Left lobe of liver (tissue), 2 donors: Measurements from ENCODE around the gene SLC18A3. TPM values are rescaled to one million over a fixed set of nuclear protein-coding genes. Genes with fewer than 3 reads are reported as not detected.

Experiments
- ATAC-seq: fragments of 200-7000 bp; cut with Tn5 transposase; one replicate; pipeline ENCODE4 v1.9.1; 2020; ENCODE audit warnings: mild to moderate bottlenecking, moderate library complexity
- DNase-seq: peaks from one replicate; pipeline ENCODE4 v3.0.0-alpha.2; 2020; ENCODE audit warnings: low spot score
- total RNA-seq: library from RNA; stranded (reverse); gene quantifications from one replicate; pipeline ENCODE4 v1.2.1, GENCODE V29; 2021
- donor health status: DM: no; HTN: no; CAD: no; lungs with moderate emphysema.
- donor health status: DM: no; HTN: yes; CAD: no.

The SLC18A3 gene
- total RNA-seq, result not detected

- ATAC-seq (no peak), DNase-seq (no peak)
These were observed at the start of gene SLC18A3 for GRCh38 chr10:49610114-49610457. SLC18A3 (plus strand) TSS chr10:49610310; CDS start chr10:49610741, 431 bp downstream.

GRCh38 chr10:49560526-49560925, 49.6 kb upstream of the SLC18A3 start:
- DNase-seq, result no peak
- no peak for ATAC-seq

GRCh38 chr10:49562893-49563292, 47.2 kb upstream of the SLC18A3 start:
- ATAC-seq, result no peak

GRCh38 chr10:49564461-49565009, 45.6 kb upstream of the SLC18A3 start:
- DNase-seq (no peak), ATAC-seq (no peak)

More at GRCh38 chr10:49562893-49563292, 47.2 kb upstream of the SLC18A3 start:
- no peak for DNase-seq

- ATAC-seq, result no peak
These were observed 42.3 kb upstream of the SLC18A3 start for GRCh38 chr10:49567810-49568209.

GRCh38 chr10:49568235-49568634, 41.9 kb upstream of the SLC18A3 start:
- ATAC-seq, result no peak
- no peak for DNase-seq

More at GRCh38 chr10:49567810-49568209, 42.3 kb upstream of the SLC18A3 start:
- DNase-seq, result no peak

- no peak for DNase-seq
- no peak for ATAC-seq
These were observed 41.0 kb upstream of the SLC18A3 start for GRCh38 chr10:49569031-49569631.

- no peak for ATAC-seq
These were observed 38.7 kb upstream of the SLC18A3 start for GRCh38 chr10:49571388-49571787.

GRCh38 chr10:49572594-49573114, 37.5 kb upstream of the SLC18A3 start:
- DNase-seq (no peak), ATAC-seq (no peak)

More at GRCh38 chr10:49571388-49571787, 38.7 kb upstream of the SLC18A3 start:
- no peak for DNase-seq

- no peak for ATAC-seq
These were observed 34.5 kb upstream of the SLC18A3 start for GRCh38 chr10:49575489-49576072.

GRCh38 chr10:49577182-49577925, 32.8 kb upstream of the SLC18A3 start:
- DNase-seq (no peak), ATAC-seq (no peak)

More at GRCh38 chr10:49575489-49576072, 34.5 kb upstream of the SLC18A3 start:
- no peak for DNase-seq

- DNase-seq (no peak), ATAC-seq (no peak)
These were observed 31.7 kb upstream of the SLC18A3 start for GRCh38 chr10:49578392-49578791.

- DNase-seq, result no peak
- no peak for ATAC-seq
These were observed 30.5 kb upstream of the SLC18A3 start for GRCh38 chr10:49579621-49580020.

- no peak for ATAC-seq
- no peak for DNase-seq
These were observed 24.7 kb upstream of the SLC18A3 start for GRCh38 chr10:49585387-49585786.

GRCh38 chr10:49587981-49588380, 22.1 kb upstream of the SLC18A3 start:
- ATAC-seq (no peak), DNase-seq (no peak)

GRCh38 chr10:49592726-49593563, 17.2 kb upstream of the SLC18A3 start:
- ATAC-seq (peak; percentile 93), DNase-seq (peak; percentile 65)

- DNase-seq, result no peak
- ATAC-seq, result no peak
These were observed 16.6 kb upstream of the SLC18A3 start for GRCh38 chr10:49593564-49593875.

GRCh38 chr10:49593998-49594397, 16.1 kb upstream of the SLC18A3 start:
- ATAC-seq (no peak), DNase-seq (no peak)

- ATAC-seq (peak; percentile 85), DNase-seq (no peak)
These were observed 15.5 kb upstream of the SLC18A3 start for GRCh38 chr10:49594594-49594993.

- no peak for ATAC-seq
- no peak for DNase-seq
These were observed 15.0 kb upstream of the SLC18A3 start for GRCh38 chr10:49595003-49595712.
